Measurements from ENCODE around the gene ASPG. TPM values are rescaled to one million over a fixed set of nuclear protein-coding genes. Genes with fewer than 3 reads are reported as not detected.

Gene ASPG
- total RNA-seq, 1 donor from 2014 or later: not detected

DNA sequence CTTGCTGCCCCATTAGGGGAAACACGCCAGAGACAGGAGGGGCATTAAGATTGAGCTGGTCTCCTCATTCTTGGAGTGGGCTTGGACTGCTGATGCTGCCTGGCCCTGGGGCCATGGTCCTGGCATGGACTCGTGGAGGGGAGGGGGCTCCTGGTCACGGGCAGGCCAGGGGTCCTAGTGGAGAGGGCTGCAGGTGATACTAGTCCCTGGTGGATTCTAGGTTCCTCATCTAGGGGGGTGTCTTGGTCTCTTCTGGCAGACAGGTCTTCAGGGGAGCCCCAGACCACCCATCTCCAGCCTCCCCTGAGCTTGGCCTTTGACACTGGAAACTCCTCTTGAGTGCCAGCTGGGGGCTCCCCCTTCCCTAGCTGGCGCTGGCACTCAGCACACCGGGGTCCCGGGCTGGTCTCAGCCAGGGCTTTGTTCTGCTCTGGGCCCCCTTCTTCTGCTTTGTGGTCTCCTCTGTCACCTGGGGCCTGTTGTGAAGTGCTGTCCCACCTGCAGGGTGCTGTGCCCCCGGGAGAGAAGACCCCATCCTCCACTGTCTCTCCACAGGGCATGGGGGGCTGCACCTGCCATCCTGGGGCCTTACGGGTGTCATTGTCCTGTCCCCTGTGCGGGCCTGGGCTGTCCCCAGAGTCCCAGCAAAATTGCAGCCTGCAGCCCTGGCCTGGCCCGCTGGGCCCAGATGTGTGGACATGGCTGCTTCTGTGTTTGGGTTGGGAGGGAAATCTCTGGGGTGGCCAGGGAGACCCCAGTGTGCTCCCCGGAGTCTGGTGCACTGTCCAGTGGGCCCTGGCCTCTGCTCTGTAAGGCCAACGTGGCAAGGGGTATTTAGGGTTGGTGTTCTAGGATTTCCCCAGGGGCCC is 55.2 kb downstream of the ASPG start:
- Histone ChIP-seq H3K27me3 (peaks cover 11% of the 10 kb centered on the region), H3K27ac (no peak overlapping the region), H3K4me1 (peaks cover 11 to 12% of the 10 kb centered on the region in 2 donors), H3K4me3 (no peak overlapping the region), H3K36me3 (no peaks in the 10 kb centered on the region), H3K9me3 (no peaks in the 10 kb centered on the region)
- peak in 1 of 2 donors; percentile 55 for DNase-seq (ENCODE audit: low spot score in 2 of 2)
- TF ChIP-seq, protein P1, sequence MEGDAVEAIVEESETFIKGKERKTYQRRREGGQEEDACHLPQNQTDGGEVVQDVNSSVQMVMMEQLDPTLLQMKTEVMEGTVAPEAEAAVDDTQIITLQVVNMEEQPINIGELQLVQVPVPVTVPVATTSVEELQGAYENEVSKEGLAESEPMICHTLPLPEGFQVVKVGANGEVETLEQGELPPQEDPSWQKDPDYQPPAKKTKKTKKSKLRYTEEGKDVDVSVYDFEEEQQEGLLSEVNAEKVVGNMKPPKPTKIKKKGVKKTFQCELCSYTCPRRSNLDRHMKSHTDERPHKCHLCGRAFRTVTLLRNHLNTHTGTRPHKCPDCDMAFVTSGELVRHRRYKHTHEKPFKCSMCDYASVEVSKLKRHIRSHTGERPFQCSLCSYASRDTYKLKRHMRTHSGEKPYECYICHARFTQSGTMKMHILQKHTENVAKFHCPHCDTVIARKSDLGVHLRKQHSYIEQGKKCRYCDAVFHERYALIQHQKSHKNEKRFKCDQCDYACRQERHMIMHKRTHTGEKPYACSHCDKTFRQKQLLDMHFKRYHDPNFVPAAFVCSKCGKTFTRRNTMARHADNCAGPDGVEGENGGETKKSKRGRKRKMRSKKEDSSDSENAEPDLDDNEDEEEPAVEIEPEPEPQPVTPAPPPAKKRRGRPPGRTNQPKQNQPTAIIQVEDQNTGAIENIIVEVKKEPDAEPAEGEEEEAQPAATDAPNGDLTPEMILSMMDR (IDR thresholded peaks at IDR 0.05): no peak
- intact Hi-C loops (cut with DNase I): no loop called here

DNA sequence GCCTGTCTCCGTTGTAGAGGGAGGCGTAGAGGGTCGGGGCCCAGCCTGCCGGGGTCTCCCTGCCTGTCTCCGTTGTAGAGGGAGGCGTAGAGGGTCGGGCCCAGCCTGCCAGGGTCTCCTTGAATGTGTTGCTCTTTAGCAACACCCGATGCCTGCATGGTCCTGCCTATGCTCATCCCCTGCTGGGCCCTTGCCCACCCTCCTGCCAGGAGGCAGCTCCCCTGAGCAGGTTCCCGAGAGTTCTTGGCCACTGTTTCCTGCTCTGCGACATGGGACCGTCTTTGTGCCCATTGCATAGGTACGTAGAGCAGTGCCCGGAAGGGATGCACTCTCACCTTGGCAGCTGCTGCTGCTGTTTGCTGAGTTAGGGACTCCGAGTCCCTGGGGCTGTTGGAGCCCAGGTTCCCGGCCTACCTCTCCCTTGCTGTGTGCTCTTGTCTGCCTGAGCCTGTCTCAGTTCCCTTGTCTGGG is 56.2 kb downstream of the ASPG start:
- intact Hi-C loops (cut with DNase I): no loop called here
- Histone ChIP-seq H3K4me1 (peaks cover 9 to 12% of the 10 kb centered on the region in 2 donors), H3K36me3 (no peaks in the 10 kb centered on the region), H3K27ac (no peak overlapping the region), H3K9me3 (no peaks in the 10 kb centered on the region), H3K4me3 (no peak overlapping the region), H3K27me3 (peaks cover 8% of the 10 kb centered on the region)
- peak in 1 of 2 donors; percentile 44 for DNase-seq (ENCODE audit: low spot score in 2 of 2)
- TF ChIP-seq, protein P1 (IDR thresholded peaks at IDR 0.05): no peak

DNA sequence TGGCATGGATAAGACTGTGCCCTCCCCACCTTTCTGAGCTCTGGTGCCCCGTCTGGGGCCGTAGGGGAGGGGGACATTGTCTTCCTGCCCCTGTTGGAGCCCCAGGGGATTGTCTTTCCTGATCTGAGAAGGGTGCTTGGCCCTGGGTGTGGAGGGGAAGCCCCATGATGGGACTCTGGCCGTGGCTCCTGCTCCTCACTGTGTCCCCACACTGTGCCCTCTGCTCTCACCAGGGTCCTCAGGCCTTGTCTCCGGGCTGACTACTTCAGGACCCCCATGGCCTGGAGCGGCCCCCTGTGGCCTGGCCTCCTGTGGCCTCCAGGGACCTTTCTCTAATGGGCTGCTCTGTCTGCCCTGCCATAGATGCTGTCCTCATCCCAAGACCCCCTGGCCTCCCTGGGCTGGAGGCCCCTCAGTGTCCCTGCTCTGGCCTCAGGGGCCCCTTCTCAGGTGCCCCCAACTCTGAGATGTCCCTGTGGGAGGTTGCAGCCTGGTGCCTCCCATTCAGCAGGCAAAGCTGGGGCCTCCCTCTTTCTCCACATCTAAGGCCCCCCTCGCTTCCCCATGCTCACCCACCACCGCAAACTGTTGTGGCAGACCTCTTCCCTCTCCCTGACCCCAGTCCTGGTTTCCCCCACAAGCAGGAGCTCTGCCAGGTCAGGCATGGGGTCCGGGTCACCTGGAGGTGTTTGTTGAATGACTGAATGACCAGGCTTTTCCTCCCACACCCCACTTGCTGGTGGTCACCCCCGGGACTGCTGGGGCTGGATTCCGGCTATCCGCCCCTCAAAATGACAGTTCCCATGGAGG is 56.8 kb downstream of the ASPG start:
- intact Hi-C loops (cut with DNase I): no loop called here
- TF ChIP-seq, protein P1 (IDR thresholded peaks at IDR 0.05): no peak
- DNase-seq (ENCODE audit: low spot score in 2 of 2): peak in 1 of 2 donors; percentile 52

DNA sequence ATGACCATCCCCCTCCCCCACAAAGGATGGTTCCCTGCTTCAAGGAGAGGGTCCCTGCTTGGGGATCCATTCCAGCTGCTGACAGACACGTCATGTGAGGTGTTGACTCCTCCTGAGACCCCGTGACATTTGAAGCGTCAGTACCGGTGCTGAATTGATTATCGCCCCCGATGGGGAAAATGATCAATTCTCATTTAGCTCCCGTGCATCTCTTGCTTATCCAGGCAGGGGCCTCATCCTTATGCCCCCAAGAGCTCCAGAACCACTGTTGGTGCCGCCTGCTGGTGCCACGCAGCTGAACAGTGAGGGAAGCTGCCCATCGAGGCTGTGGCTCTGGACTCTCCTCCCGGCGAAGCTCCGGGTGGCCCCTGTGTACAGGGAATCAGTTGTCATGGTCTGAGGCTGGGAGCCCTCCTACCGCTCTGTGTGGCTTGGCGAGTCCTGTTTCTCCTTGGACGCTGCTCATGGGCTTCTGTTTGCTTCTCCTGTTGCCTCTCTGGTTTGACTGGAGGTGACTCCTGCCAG is 57.5 kb downstream of the ASPG start:
- Histone ChIP-seq H3K36me3 (no peaks in the 10 kb centered on the region), H3K9me3 (no peaks in the 10 kb centered on the region), H3K27me3 (no peaks in the 10 kb centered on the region), H3K4me1 (peaks cover 1 to 3% of the 10 kb centered on the region in 2 donors), H3K27ac (no peak overlapping the region), H3K4me3 (no peak overlapping the region)
- peak in 1 of 2 donors; percentile 40 for DNase-seq (ENCODE audit: low spot score in 2 of 2)
- intact Hi-C loops (cut with DNase I): no loop called here
- TF ChIP-seq, protein P1 (IDR thresholded peaks at IDR 0.05): no peak

More for the DNA sequence above, 56.8 kb downstream of the ASPG start:
- no peak overlapping the region for H3K4me3 ChIP-seq
- H3K36me3 ChIP-seq: no peaks in the 10 kb centered on the region
- H3K4me1 ChIP-seq: peaks cover 8 to 9% of the 10 kb centered on the region in 2 donors
- no peaks in the 10 kb centered on the region for H3K9me3 ChIP-seq
- no peak overlapping the region for H3K27ac ChIP-seq
- peaks cover 1% of the 10 kb centered on the region for H3K27me3 ChIP-seq

DNA sequence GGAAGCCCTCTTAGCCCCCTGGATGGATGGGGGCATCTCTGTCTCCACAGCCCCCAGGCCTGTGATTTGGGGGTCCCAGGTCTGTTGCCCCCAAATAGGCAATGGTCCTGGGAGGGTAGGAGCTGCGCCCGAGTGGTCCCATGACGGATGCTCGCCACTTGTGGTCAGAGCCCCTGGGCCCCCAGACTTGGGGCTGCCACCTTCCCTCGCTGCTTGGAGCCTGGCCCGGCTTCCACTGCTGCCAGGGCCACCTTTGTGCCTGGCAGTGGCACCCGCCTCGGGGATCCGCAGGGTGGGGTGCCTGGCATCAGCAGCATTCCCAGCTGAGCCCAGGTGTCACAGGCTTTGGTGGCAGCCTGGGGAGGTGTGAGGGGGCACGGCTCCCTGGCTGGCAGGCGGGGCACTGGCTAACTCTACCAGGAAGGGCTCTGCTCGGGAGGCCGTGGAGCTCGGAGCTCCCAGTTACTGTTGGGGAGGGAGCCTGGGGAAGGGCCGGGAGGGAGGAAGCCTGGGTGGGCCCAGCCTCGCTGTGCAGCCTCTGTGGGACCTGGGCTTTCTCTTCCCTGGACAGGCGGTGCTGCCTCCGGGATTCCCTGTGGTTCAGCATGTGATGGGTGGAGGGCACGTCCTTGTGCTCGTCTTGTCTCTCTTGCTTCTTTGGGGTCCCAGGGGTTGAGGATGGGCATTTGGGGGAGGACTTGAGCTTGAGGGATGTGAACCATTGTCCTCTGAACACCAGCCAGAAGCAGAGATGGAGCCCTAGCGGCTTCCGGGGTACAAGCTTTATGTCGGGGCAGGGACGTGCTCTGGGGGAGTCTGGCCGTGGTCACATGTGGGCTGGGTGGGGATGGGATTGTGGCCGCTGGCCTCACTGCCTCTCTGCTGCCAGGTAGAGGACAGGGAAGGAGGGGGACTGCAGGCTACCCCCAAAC is 58.3 kb downstream of the ASPG start:
- intact Hi-C loops (cut with DNase I): no loop called here
- Histone ChIP-seq H3K36me3 (no peaks in the 10 kb centered on the region), H3K9me3 (no peaks in the 10 kb centered on the region), H3K27ac (no peak overlapping the region), H3K4me1 (no peaks in the 10 kb centered on the region), H3K4me3 (no peak overlapping the region), H3K27me3 (no peaks in the 10 kb centered on the region)
- TF ChIP-seq, protein P1 (IDR thresholded peaks at IDR 0.05): no peak
- peak in 1 of 2 donors; percentile 53 for DNase-seq (ENCODE audit: low spot score in 2 of 2)

Measured in ascending aorta (tissue), 2 donors.